GM10266 (cell line): Measurements from ENCODE around the gene GOLM1.

ENCODE experiments used
- DNase-seq: peaks from one replicate; pipeline ENCODE4 v3.0.0; 2012; ENCODE audit errors: extremely low spot score
- TF ChIP-seq, protein P1 (sequence below): IDR thresholded peaks from 2 replicates; pipeline ENCODE4 v1.5.1; 2012; ENCODE audit warnings: mild to moderate bottlenecking, low read depth; ENCODE audit not compliant: control insufficient read depth, insufficient read depth; ENCODE audit errors: missing control alignments

GOLM1 gene

GRCh38 chr9:86009133-86009532 lies 90.2 kb downstream of the GOLM1 start:
- TF ChIP-seq, protein P1, sequence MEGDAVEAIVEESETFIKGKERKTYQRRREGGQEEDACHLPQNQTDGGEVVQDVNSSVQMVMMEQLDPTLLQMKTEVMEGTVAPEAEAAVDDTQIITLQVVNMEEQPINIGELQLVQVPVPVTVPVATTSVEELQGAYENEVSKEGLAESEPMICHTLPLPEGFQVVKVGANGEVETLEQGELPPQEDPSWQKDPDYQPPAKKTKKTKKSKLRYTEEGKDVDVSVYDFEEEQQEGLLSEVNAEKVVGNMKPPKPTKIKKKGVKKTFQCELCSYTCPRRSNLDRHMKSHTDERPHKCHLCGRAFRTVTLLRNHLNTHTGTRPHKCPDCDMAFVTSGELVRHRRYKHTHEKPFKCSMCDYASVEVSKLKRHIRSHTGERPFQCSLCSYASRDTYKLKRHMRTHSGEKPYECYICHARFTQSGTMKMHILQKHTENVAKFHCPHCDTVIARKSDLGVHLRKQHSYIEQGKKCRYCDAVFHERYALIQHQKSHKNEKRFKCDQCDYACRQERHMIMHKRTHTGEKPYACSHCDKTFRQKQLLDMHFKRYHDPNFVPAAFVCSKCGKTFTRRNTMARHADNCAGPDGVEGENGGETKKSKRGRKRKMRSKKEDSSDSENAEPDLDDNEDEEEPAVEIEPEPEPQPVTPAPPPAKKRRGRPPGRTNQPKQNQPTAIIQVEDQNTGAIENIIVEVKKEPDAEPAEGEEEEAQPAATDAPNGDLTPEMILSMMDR, result no peak
- no peak for DNase-seq

- TF ChIP-seq, protein P1, result no peak
These were observed 94.0 kb downstream of the GOLM1 start for GRCh38 chr9:86005253-86005775.

DNA sequence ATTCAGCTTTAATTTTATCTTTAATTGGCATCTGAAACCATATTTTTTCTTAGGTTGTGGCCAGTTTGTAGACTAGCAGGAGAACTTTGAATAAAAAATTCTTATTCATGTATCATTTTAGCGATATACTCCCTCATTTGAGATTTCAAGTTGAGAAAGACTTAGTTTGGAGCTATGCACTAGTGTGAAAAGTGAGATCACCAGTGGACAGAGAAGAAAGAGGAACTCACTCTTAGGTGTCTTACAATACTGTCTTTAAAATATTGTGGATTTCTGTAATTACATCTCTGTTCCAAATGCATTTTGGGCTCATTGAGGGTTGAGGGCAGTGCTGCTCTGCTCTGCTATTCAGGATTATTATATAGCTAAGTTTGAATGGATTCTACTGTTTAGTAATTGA lies 103.8 kb downstream of the GOLM1 start:
- TF ChIP-seq, protein P1, result no peak
- DNase-seq, result no peak

More at GRCh38 chr9:86005253-86005775, 94.0 kb downstream of the GOLM1 start:
- DNase-seq, result no peak

- DNase-seq, result no peak
- TF ChIP-seq, protein P1, result no peak
These were observed 104.3 kb downstream of the GOLM1 start for GRCh38 chr9:85995097-85995496.

DNA sequence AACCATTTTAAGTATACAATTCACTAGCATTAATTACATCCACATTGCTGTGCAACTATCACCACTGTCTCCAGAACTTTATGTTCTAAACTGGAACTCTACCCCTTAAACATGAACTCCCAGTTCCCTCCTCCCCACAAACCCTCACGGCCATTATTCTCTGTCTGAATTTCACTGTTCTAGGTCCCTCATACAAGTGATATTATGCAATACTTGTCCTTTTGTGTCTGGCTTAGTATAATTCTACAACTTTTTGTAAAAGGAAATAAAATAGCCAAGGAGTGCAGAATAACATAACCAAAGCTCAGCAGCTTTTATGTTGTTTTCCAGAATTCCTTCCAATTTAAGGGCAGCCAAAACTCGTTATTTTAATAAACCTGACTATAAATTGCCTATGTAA lies 105.2 kb downstream of the GOLM1 start:
- TF ChIP-seq, protein P1, result no peak

GRCh38 chr9:85987236-85987635 lies 112.1 kb downstream of the GOLM1 start:
- TF ChIP-seq, protein P1, result no peak

More for the DNA sequence above, 105.2 kb downstream of the GOLM1 start:
- DNase-seq, result no peak

GRCh38 chr9:85984457-85984856 lies 114.9 kb downstream of the GOLM1 start:
- DNase-seq, result no peak
- TF ChIP-seq, protein P1, result no peak

More at GRCh38 chr9:85987236-85987635, 112.1 kb downstream of the GOLM1 start:
- DNase-seq, result no peak
